CD14-positive monocyte (primary cell): Measurements from ENCODE around the gene SULF2. TPM values are rescaled to one million over a fixed set of nuclear protein-coding genes. Genes with fewer than 3 reads are reported as not detected.

Experiments
- DNase-seq, 3 donors: peaks; one replicate each; pipeline ENCODE4 v3.0.0-alpha.2; 2011 to 2022
- H2AFZ ChIP-seq: 2 replicates; pipeline ENCODE4 v1.6.0; 2012; ENCODE audit warnings: mild to moderate bottlenecking, low read depth, low read length, inconsistent platforms; ENCODE audit not compliant: insufficient read depth, poor library complexity, severe bottlenecking
- H3K27ac ChIP-seq, 2 donors: 1 replicate in 1 of 2; 2 replicates in 1 of 2; pipeline ENCODE4 v1.5.1; 2012 to 2013; ENCODE audit warnings: low read length in 2 of 2, control low read depth in 1 of 2, inconsistent platforms in 1 of 2, low read depth in 1 of 2, mild to moderate bottlenecking in 1 of 2
- H3K27me3 ChIP-seq, 2 donors: one replicate each; pipeline versions ENCODE4 v1.6.0 to v1.6.1; 2011 to 2013; ENCODE audit warnings: low read length in 2 of 2; ENCODE audit not compliant: control insufficient read depth in 2 of 2, insufficient read depth in 2 of 2
- H3K36me3 ChIP-seq, 2 donors: replicated peaks in 1 of 2; 1 replicate in 1 of 2; 2 replicates in 1 of 2; pipeline versions ENCODE4 v1.5.1 to v1.6.1; 2012 to 2013; ENCODE audit warnings: low read length in 2 of 2, control low read depth in 1 of 2, inconsistent platforms in 1 of 2, mild to moderate bottlenecking in 1 of 2; ENCODE audit not compliant: insufficient read depth in 2 of 2, control insufficient read depth in 1 of 2
- H3K4me1 ChIP-seq, 2 donors: 1 replicate in 1 of 2; 2 replicates in 1 of 2; pipeline versions ENCODE4 v1.5.1 to v1.6.1; 2012 to 2013; ENCODE audit warnings: low read length in 2 of 2, control low read depth in 1 of 2, inconsistent platforms in 1 of 2, mild to moderate bottlenecking in 1 of 2, moderate library complexity in 1 of 2; ENCODE audit not compliant: insufficient read depth in 2 of 2, control insufficient read depth in 1 of 2
- H3K4me2 ChIP-seq: replicated peaks from 2 replicates; pipeline ENCODE3; 2012; ENCODE audit warnings: low read length, moderate library complexity, mild to moderate bottlenecking; ENCODE audit not compliant: poor library complexity, severe bottlenecking; ENCODE audit errors: extremely low read depth
- H3K4me3 ChIP-seq, 3 experiments: fragments of 200-600 bp in 1 of 3; sonication (generic) in 1 of 3; replicated peaks in 1 of 3; 1 replicate in 2 of 3; 2 replicates in 1 of 3; pipeline ENCODE4 v1.5.1; 2011 to 2013; ENCODE audit warnings: low read length in 3 of 3, mild to moderate bottlenecking in 3 of 3, control low read depth in 2 of 3, low read depth in 2 of 3, inconsistent platforms in 1 of 3, moderate library complexity in 1 of 3
- H3K79me2 ChIP-seq: 2 replicates; pipeline ENCODE4 v1.6.0; 2012; ENCODE audit warnings: mild to moderate bottlenecking, control low read depth, inconsistent platforms, low read length, moderate library complexity; ENCODE audit not compliant: insufficient read depth
- H3K9ac ChIP-seq: 2 replicates; pipeline ENCODE4 v1.6.0; 2017; ENCODE audit warnings: low read length, mild to moderate bottlenecking; ENCODE audit not compliant: insufficient read depth, poor library complexity, severe bottlenecking
- H3K9me3 ChIP-seq, 2 donors: replicated peaks in 1 of 2; 1 replicate in 1 of 2; 2 replicates in 1 of 2; pipeline versions ENCODE4 v1.5.1 to v1.6.1; 2012 to 2013; ENCODE audit warnings: low read length in 2 of 2, control low read depth in 1 of 2; ENCODE audit not compliant: control insufficient read depth in 1 of 2, insufficient read depth in 1 of 2
- H4K20me1 ChIP-seq: 2 replicates; pipeline ENCODE4 v1.6.0; 2012; ENCODE audit warnings: mild to moderate bottlenecking, low read length, control low read depth, moderate library complexity; ENCODE audit not compliant: insufficient read depth
- H3K27ac Mint-ChIP-seq, 7 donors: one replicate each; pipeline ENCODE4 v1.8.0; 2020; ENCODE audit warnings: mild to moderate bottlenecking in 7 of 7, mixed read lengths in 7 of 7, moderate library complexity in 6 of 7, inconsistent platforms in 2 of 7
- H3K27me3 Mint-ChIP-seq, 3 donors: one replicate each; pipeline ENCODE4 v1.8.0; 2021 to 2022; ENCODE audit warnings: low read depth in 3 of 3, mild to moderate bottlenecking in 3 of 3, mixed read lengths in 3 of 3, moderate library complexity in 3 of 3, inconsistent platforms in 1 of 3
- H3K36me3 Mint-ChIP-seq, 2 donors: one replicate each; pipeline ENCODE4 v1.8.0; 2020; ENCODE audit warnings: mixed read lengths in 2 of 2, inconsistent platforms in 1 of 2, mild to moderate bottlenecking in 1 of 2
- H3K4me1 Mint-ChIP-seq: one replicate; pipeline ENCODE4 v1.8.0; 2020; ENCODE audit warnings: mild to moderate bottlenecking, mixed read lengths
- H3K4me3 Mint-ChIP-seq, 2 donors: one replicate each; pipeline ENCODE4 v1.8.0; 2020; ENCODE audit warnings: mild to moderate bottlenecking in 2 of 2, mixed read lengths in 2 of 2, moderate library complexity in 1 of 2
- H3K9me3 Mint-ChIP-seq, 7 donors: one replicate each; pipeline ENCODE4 v1.8.0; 2020 to 2022; ENCODE audit warnings: mixed read lengths in 7 of 7, mild to moderate bottlenecking in 6 of 7, moderate library complexity in 6 of 7, inconsistent platforms in 2 of 7
- CTCF ChIP-seq: fragments of 200-600 bp; IDR thresholded peaks from one replicate; pipeline ENCODE4 v1.8.0; 2022; ENCODE audit warnings: antibody characterized with exemption, mild to moderate bottlenecking
- WGBS: methylation state at CpG from one replicate; pipeline ENCODE4 v1.1.5; 2013; ENCODE audit warnings: missing lambda C conversion rate; ENCODE audit not compliant: insufficient coverage; 5-methylcytosine and 5-hydroxymethylcytosine counted together
- intact Hi-C, 2 donors: fragments of 100-400 bp; cut with micrococcal nuclease; formaldehyde crosslinking; loops; one replicate each; pipeline versions ENCODE4 v1.15.0 to v1.15.1; 2023
- polyA plus RNA-seq, 3 donors: library from polyadenylated mRNA; depleted of rRNA in 1 of 3; unstranded in 2 of 3; stranded (reverse) in 1 of 3; fragments of 300-500 nt in 2 of 3; fragments of >200 nt in 1 of 3; fragmentation: Illumina TruSeq in 2 of 3; gene quantifications; 1 replicate in 2 of 3; 2 replicates in 1 of 3; pipeline ENCODE4 v1.2.3, GENCODE V29; 2012 to 2021

Gene SULF2
- polyA plus RNA-seq, 3 donors = 60.3 to 156 (median 75.5) TPM

- H3K79me2 ChIP-seq = no peaks in the 10 kb centered on the region
- Mint-ChIP-seq H3K4me3 (no peak overlapping the region), H3K36me3 (peaks cover 84 to 93% of the 10 kb centered on the region in 2 donors), H3K9me3 (no peaks in the 10 kb centered on the region), H3K4me1 (peaks cover 8% of the 10 kb centered on the region), H3K27ac (no peak overlapping the region), H3K27me3 (no peaks in the 10 kb centered on the region)
- intact Hi-C loops = no loop called here
- H3K9me3 ChIP-seq = no peaks in the 10 kb centered on the region
- H4K20me1 ChIP-seq = peaks cover 100% of the 10 kb centered on the region
- no peak overlapping the region for H3K4me3 ChIP-seq
- H3K27ac ChIP-seq = no peak overlapping the region
- no peak for TF ChIP-seq CTCF
- peaks cover 87 to 93% of the 10 kb centered on the region in 2 donors for H3K36me3 ChIP-seq
- H3K27me3 ChIP-seq = no peaks in the 10 kb centered on the region
- H3K4me2 ChIP-seq = no peak overlapping the region
- no peak overlapping the region for H3K9ac ChIP-seq
- H3K4me1 ChIP-seq = peaks cover 0 to 4% of the 10 kb centered on the region in 2 donors
- no peak for DNase-seq
- H2AFZ ChIP-seq = no peak overlapping the region
Measured at GRCh38 chr20:47655635-47656034, 129.6 kb downstream of the SULF2 start.

DNA sequence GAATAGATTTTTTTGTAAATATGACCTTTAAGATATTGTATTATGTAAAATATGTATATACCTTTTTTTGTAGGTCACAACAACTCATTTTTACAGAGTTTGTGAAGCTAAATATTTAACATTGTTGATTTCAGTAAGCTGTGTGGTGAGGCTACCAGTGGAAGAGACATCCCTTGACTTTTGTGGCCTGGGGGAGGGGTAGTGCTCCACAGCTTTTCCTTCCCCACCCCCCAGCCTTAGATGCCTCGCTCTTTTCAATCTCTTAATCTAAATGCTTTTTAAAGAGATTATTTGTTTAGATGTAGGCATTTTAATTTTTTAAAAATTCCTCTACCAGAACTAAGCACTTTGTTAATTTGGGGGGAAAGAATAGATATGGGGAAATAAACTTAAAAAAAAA is 130.9 kb downstream of the SULF2 start:
- H3K4me2 ChIP-seq = no peak overlapping the region
- Mint-ChIP-seq H3K27ac (no peak overlapping the region), H3K36me3 (peaks cover 81 to 92% of the 10 kb centered on the region in 2 donors), H3K4me1 (peaks cover 8% of the 10 kb centered on the region), H3K9me3 (no peaks in the 10 kb centered on the region), H3K27me3 (no peaks in the 10 kb centered on the region), H3K4me3 (no peak overlapping the region)
- TF ChIP-seq CTCF = no peak
- WGBS = no CpG with 5 or more reads among the region's 1 CpG
- peaks cover 99% of the 10 kb centered on the region for H4K20me1 ChIP-seq
- no peak overlapping the region for H3K27ac ChIP-seq
- H3K36me3 ChIP-seq = peaks cover 80 to 92% of the 10 kb centered on the region in 2 donors
- H3K79me2 ChIP-seq = no peaks in the 10 kb centered on the region
- H3K4me1 ChIP-seq = peaks cover 0 to 4% of the 10 kb centered on the region in 2 donors
- no peak overlapping the region for H3K4me3 ChIP-seq
- no peaks in the 10 kb centered on the region for H3K9me3 ChIP-seq
- DNase-seq = no peak
- H2AFZ ChIP-seq = no peak overlapping the region
- no peaks in the 10 kb centered on the region for H3K27me3 ChIP-seq
- H3K9ac ChIP-seq = no peak overlapping the region
- intact Hi-C loops = no loop called here
